SK-N-SH (cell line): ENCODE results near the gene CPM. TPM values are rescaled to one million over a fixed set of nuclear protein-coding genes. Genes with fewer than 3 reads are reported as not detected.

ENCODE experiments used
- CTCF ChIA-PET: fragments of 300-600, 350-600 bp; formaldehyde crosslinking; extraction: SDS; loops from one replicate; lab custom pipeline; 2021; lab: Yijun Ruan, JAX
- POLR2A ChIA-PET: fragments of 350-600 bp; sonication (Branson Sonifier 250); formaldehyde crosslinking; extraction: SDS; loops from one replicate; lab custom pipeline; 2020; ENCODE audit warnings: antibody characterized with exemption, inconsistent platforms; lab: Yijun Ruan, JAX
- DNase-seq: peaks from one replicate; pipeline ENCODE4 v3.0.0; 2012
- H2AFZ ChIP-seq: fragments of 200-600 bp; sonication (generic); 2 replicates; pipeline ENCODE4 v1.8.1; 2016; ENCODE audit warnings: antibody characterized with exemption, mild to moderate bottlenecking, low read depth
- H3F3A ChIP-seq: fragments of 200-600 bp; sonication (generic); replicated peaks from 2 replicates; pipeline ENCODE3; 2016; ENCODE audit warnings: antibody characterized with exemption, mild to moderate bottlenecking; ENCODE audit not compliant: insufficient read depth
- H3K27ac ChIP-seq, 2 experiments: fragments of 200-500 bp in 1 of 2; fragments of 200-600 bp in 1 of 2; sonication (Bioruptor generic) in 1 of 2; sonication (generic), shearing (Covaris generic) in 1 of 2; 2 replicates each; pipeline versions ENCODE4 v1.5.1 to v1.6.1; 2014 to 2016; ENCODE audit warnings: low read depth in 2 of 2, inconsistent platforms in 1 of 2, low read length in 1 of 2, mild to moderate bottlenecking in 1 of 2, mixed read lengths in 1 of 2
- H3K27me3 ChIP-seq: fragments of 200-600 bp; sonication (generic), shearing (Covaris generic); 2 replicates; pipeline ENCODE4 v1.6.1; 2016; ENCODE audit warnings: mixed run types; ENCODE audit not compliant: insufficient read depth
- H3K36me3 ChIP-seq, 2 experiments: fragments of 200-500 bp in 1 of 2; fragments of 200-600 bp in 1 of 2; sonication (Bioruptor generic) in 1 of 2; sonication (generic) in 1 of 2; replicated peaks in 1 of 2; 2 replicates each; pipeline versions ENCODE3 to v1.5.1; 2014 to 2016; ENCODE audit warnings: low read length in 1 of 2, mild to moderate bottlenecking in 1 of 2; ENCODE audit not compliant: insufficient read depth in 2 of 2, control insufficient read depth in 1 of 2
- H3K4me1 ChIP-seq, 2 experiments: fragments of 200-500 bp in 1 of 2; fragments of 200-600 bp in 1 of 2; sonication (Bioruptor generic) in 1 of 2; sonication (generic), shearing (Covaris generic) in 1 of 2; 2 replicates each; pipeline versions ENCODE4 v1.5.1 to v1.6.1; 2014 to 2016; ENCODE audit warnings: low read depth in 1 of 2, low read length in 1 of 2, mixed run types in 1 of 2; ENCODE audit not compliant: insufficient read depth in 2 of 2, control insufficient read depth in 1 of 2
- H3K4me2 ChIP-seq: fragments of 200-600 bp; sonication (generic), shearing (Covaris generic); 2 replicates; pipeline ENCODE4 v1.6.1; 2017; ENCODE audit warnings: mixed run types
- H3K4me3 ChIP-seq, 2 experiments: fragments of 200-500 bp in 1 of 2; fragments of 200-600 bp in 1 of 2; sonication (Bioruptor generic) in 1 of 2; sonication (generic), shearing (Covaris generic) in 1 of 2; 2 replicates each; pipeline versions ENCODE4 v1.5.1 to v1.8.1; 2014 to 2016; ENCODE audit warnings: low read depth in 2 of 2, inconsistent platforms in 1 of 2, low read length in 1 of 2, mild to moderate bottlenecking in 1 of 2, mixed read lengths in 1 of 2, moderate library complexity in 1 of 2
- H3K79me2 ChIP-seq: fragments of 200-600 bp; sonication (generic); 2 replicates; pipeline ENCODE4 v1.8.1; 2017; ENCODE audit warnings: mild to moderate bottlenecking; ENCODE audit not compliant: insufficient read depth
- H3K9ac ChIP-seq: fragments of 200-600 bp; sonication (generic); 2 replicates; pipeline ENCODE4 v1.6.1; 2017; ENCODE audit warnings: mixed run types
- H3K9me2 ChIP-seq: fragments of 200-600 bp; sonication (generic); 2 replicates; pipeline ENCODE4 v1.6.1; 2017; ENCODE audit warnings: mixed run types
- H3K9me3 ChIP-seq: fragments of 200-600 bp; sonication (generic); 2 replicates; pipeline ENCODE4 v1.6.1; 2017; ENCODE audit warnings: mixed run types, mild to moderate bottlenecking, moderate library complexity
- H4K20me1 ChIP-seq: fragments of 200-600 bp; sonication (generic); 2 replicates; pipeline ENCODE4 v1.6.1; 2017; ENCODE audit warnings: mild to moderate bottlenecking, mixed run types; ENCODE audit not compliant: insufficient read depth
- ELF1 ChIP-seq: IDR thresholded peaks from 2 replicates; pipeline ENCODE4 v1.4.0; 2012
- FOSL2 ChIP-seq: IDR thresholded peaks from 2 replicates; pipeline ENCODE4 v1.4.0; 2012; ENCODE audit warnings: low read depth, mild to moderate bottlenecking, moderate library complexity, borderline replicate concordance
- FOXJ3 ChIP-seq: sonication (generic); formaldehyde crosslinking; IDR thresholded peaks from 2 replicates; pipeline ENCODE4 v1.5.1; 2020; ENCODE audit warnings: mild to moderate bottlenecking, missing genetic modification reagents
- GATA2 ChIP-seq: sonication (generic); formaldehyde crosslinking; IDR thresholded peaks from 2 replicates; pipeline ENCODE4 v1.5.0; 2020; ENCODE audit warnings: mild to moderate bottlenecking, missing genetic modification reagents
- MXI1 ChIP-seq: IDR thresholded peaks from 2 replicates; pipeline ENCODE4 v1.6.1; 2012; ENCODE audit warnings: mild to moderate bottlenecking, low read depth, low read length, improper control_type of control experiment
- NRF1 ChIP-seq: IDR thresholded peaks from 2 replicates; pipeline ENCODE4 v1.6.1; 2012; ENCODE audit warnings: low read depth, mild to moderate bottlenecking, low read length
- RAD21 ChIP-seq: IDR thresholded peaks from 2 replicates; pipeline ENCODE4 v1.6.1; 2012; ENCODE audit warnings: mild to moderate bottlenecking, low read length
- RCOR1 ChIP-seq: fragments of 150-350 bp; IDR thresholded peaks from 2 replicates; pipeline ENCODE4 v1.6.1; 2017; ENCODE audit warnings: antibody characterized with exemption, low read length
- RFX5 ChIP-seq: IDR thresholded peaks from 2 replicates; pipeline ENCODE4 v1.6.1; 2012; ENCODE audit warnings: mild to moderate bottlenecking, improper control_type of control experiment, low read length
- SIN3A ChIP-seq: IDR thresholded peaks from 2 replicates; pipeline ENCODE4 v1.6.1; 2012; ENCODE audit warnings: low read depth, mild to moderate bottlenecking, low read length, moderate library complexity, borderline replicate concordance
- YY1 ChIP-seq: IDR thresholded peaks from 2 replicates; pipeline ENCODE4 v1.4.0; 2012; ENCODE audit warnings: low read depth, mild to moderate bottlenecking
- WGBS: methylation state at CpG from one replicate; pipeline ENCODE4 v1.1.6; 2017; ENCODE audit warnings: low lambda C conversion rate; 5-methylcytosine and 5-hydroxymethylcytosine counted together
- polyA plus RNA-seq, 3 experiments: library from polyadenylated mRNA; depleted of rRNA; stranded (reverse); fragments of >200 nt; gene quantifications; 2 replicates each; pipeline ENCODE4 v1.2.3, GENCODE V29; 2012
- TF ChIP-seq, protein P1 (sequence below): fragments of 200-600 bp; sonication (generic); IDR thresholded peaks from 2 replicates; pipeline ENCODE4 v1.6.1; 2017; ENCODE audit warnings: antibody characterized with exemption, mild to moderate bottlenecking, moderate library complexity
- TF ChIP-seq, protein P2 (sequence below): IDR thresholded peaks from 2 replicates; pipeline ENCODE4; 2012
- TF ChIP-seq, protein P3 (sequence below): IDR thresholded peaks from 2 replicates; pipeline ENCODE4 v1.4.0; 2012; ENCODE audit warnings: low read depth, borderline replicate concordance
- TF ChIP-seq, protein P4 (sequence below): IDR thresholded peaks from 2 replicates; pipeline ENCODE4 v1.6.1; 2012; ENCODE audit warnings: mild to moderate bottlenecking, low read depth, low read length, moderate library complexity
- TF ChIP-seq, protein P5 (sequence below): fragments of 150-350 bp; IDR thresholded peaks from 2 replicates; pipeline ENCODE4 v1.6.1; 2016; ENCODE audit warnings: mild to moderate bottlenecking, low read depth, low read length

Gene CPM
- polyA plus RNA-seq, 1 of the 3 experiments (the other 2 are of a cell fraction) = 10.8 TPM

DNA sequence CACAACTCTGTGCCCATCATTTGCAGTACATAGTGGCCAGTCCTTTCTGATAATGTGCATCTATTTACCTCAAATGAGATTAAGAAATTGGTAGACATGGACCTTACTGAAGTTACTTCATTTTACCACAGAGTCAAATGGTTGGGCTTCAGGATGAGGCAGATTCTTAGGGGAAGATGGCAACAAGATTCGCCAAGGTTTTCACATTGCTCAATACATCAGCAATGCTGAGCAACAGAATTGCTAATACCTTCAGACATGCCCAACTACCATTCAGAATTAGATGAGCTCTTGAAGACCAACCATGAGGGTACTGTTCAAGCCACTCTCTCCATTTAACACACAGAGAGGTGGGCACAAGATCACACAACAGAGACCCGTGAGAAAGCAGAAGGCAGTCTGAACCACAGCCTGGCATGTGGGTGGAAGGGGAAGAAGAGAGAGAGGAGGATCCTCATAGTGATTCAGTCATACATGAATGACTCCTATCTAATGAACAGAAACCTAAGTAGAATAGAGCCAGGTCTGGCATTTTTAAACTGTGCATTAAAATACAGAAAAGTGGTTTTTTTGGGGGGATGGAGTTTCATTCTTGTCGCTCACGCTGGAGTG lies 28.5 kb downstream of the CPM start:
- no peaks in the 10 kb centered on the region for H3K36me3 ChIP-seq
- no peak overlapping the region for H2AFZ ChIP-seq
- H4K20me1 ChIP-seq = no peaks in the 10 kb centered on the region
- TF ChIP-seq YY1 = no peak
- TF ChIP-seq, protein P1, sequence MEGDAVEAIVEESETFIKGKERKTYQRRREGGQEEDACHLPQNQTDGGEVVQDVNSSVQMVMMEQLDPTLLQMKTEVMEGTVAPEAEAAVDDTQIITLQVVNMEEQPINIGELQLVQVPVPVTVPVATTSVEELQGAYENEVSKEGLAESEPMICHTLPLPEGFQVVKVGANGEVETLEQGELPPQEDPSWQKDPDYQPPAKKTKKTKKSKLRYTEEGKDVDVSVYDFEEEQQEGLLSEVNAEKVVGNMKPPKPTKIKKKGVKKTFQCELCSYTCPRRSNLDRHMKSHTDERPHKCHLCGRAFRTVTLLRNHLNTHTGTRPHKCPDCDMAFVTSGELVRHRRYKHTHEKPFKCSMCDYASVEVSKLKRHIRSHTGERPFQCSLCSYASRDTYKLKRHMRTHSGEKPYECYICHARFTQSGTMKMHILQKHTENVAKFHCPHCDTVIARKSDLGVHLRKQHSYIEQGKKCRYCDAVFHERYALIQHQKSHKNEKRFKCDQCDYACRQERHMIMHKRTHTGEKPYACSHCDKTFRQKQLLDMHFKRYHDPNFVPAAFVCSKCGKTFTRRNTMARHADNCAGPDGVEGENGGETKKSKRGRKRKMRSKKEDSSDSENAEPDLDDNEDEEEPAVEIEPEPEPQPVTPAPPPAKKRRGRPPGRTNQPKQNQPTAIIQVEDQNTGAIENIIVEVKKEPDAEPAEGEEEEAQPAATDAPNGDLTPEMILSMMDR = no peak
- no peak for TF ChIP-seq GATA2 (CRISPR knock-in tag)
- TF ChIP-seq RCOR1 = no peak
- TF ChIP-seq, protein P2, sequence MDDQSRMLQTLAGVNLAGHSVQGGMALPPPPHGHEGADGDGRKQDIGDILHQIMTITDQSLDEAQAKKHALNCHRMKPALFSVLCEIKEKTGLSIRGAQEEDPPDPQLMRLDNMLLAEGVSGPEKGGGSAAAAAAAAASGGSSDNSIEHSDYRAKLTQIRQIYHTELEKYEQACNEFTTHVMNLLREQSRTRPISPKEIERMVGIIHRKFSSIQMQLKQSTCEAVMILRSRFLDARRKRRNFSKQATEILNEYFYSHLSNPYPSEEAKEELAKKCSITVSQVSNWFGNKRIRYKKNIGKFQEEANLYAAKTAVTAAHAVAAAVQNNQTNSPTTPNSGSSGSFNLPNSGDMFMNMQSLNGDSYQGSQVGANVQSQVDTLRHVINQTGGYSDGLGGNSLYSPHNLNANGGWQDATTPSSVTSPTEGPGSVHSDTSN = no peak
- TF ChIP-seq, protein P3, sequence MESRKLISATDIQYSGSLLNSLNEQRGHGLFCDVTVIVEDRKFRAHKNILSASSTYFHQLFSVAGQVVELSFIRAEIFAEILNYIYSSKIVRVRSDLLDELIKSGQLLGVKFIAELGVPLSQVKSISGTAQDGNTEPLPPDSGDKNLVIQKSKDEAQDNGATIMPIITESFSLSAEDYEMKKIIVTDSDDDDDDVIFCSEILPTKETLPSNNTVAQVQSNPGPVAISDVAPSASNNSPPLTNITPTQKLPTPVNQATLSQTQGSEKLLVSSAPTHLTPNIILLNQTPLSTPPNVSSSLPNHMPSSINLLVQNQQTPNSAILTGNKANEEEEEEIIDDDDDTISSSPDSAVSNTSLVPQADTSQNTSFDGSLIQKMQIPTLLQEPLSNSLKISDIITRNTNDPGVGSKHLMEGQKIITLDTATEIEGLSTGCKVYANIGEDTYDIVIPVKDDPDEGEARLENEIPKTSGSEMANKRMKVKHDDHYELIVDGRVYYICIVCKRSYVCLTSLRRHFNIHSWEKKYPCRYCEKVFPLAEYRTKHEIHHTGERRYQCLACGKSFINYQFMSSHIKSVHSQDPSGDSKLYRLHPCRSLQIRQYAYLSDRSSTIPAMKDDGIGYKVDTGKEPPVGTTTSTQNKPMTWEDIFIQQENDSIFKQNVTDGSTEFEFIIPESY = no peak
- no peak for TF ChIP-seq RFX5
- TF ChIP-seq SIN3A = no peak
- TF ChIP-seq, protein P4, sequence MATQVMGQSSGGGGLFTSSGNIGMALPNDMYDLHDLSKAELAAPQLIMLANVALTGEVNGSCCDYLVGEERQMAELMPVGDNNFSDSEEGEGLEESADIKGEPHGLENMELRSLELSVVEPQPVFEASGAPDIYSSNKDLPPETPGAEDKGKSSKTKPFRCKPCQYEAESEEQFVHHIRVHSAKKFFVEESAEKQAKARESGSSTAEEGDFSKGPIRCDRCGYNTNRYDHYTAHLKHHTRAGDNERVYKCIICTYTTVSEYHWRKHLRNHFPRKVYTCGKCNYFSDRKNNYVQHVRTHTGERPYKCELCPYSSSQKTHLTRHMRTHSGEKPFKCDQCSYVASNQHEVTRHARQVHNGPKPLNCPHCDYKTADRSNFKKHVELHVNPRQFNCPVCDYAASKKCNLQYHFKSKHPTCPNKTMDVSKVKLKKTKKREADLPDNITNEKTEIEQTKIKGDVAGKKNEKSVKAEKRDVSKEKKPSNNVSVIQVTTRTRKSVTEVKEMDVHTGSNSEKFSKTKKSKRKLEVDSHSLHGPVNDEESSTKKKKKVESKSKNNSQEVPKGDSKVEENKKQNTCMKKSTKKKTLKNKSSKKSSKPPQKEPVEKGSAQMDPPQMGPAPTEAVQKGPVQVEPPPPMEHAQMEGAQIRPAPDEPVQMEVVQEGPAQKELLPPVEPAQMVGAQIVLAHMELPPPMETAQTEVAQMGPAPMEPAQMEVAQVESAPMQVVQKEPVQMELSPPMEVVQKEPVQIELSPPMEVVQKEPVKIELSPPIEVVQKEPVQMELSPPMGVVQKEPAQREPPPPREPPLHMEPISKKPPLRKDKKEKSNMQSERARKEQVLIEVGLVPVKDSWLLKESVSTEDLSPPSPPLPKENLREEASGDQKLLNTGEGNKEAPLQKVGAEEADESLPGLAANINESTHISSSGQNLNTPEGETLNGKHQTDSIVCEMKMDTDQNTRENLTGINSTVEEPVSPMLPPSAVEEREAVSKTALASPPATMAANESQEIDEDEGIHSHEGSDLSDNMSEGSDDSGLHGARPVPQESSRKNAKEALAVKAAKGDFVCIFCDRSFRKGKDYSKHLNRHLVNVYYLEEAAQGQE = no peak
- no peak for TF ChIP-seq ELF1
- TF ChIP-seq, protein P5, sequence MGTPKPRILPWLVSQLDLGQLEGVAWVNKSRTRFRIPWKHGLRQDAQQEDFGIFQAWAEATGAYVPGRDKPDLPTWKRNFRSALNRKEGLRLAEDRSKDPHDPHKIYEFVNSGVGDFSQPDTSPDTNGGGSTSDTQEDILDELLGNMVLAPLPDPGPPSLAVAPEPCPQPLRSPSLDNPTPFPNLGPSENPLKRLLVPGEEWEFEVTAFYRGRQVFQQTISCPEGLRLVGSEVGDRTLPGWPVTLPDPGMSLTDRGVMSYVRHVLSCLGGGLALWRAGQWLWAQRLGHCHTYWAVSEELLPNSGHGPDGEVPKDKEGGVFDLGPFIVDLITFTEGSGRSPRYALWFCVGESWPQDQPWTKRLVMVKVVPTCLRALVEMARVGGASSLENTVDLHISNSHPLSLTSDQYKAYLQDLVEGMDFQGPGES = no peak
- no peak for TF ChIP-seq NRF1
- no peak for TF ChIP-seq FOXJ3
- no peak for TF ChIP-seq FOSL2
- no peak for TF ChIP-seq MXI1
- TF ChIP-seq RAD21 = no peak
- no peaks in the 10 kb centered on the region for H3K27me3 ChIP-seq
- no peak overlapping the region for H3K4me2 ChIP-seq
- DNase-seq = no peak
- H3K9me3 ChIP-seq = no peaks in the 10 kb centered on the region
- 45% methylated on average over 4 of the region's 4 CpGs for WGBS
- H3F3A ChIP-seq = no peaks in the 10 kb centered on the region
- no peaks in the 10 kb centered on the region for H3K9me2 ChIP-seq
- ChIA-PET POLR2A (no interaction called here), CTCF (no interaction called here)
- no peak overlapping the region for H3K4me3 ChIP-seq
- no peak overlapping the region for H3K27ac ChIP-seq
- no peaks in the 10 kb centered on the region for H3K79me2 ChIP-seq
- H3K9ac ChIP-seq = no peak overlapping the region
- no peaks in the 10 kb centered on the region for H3K4me1 ChIP-seq
